Stomach (tissue), 4 donors: Measurements from ENCODE around the gene ECHDC1.

Experiments used
- CTCF ChIP-seq, 7 experiments: fragments of 450-650 bp in 4 of 7; fragments of 200-600 bp in 3 of 7; sonication (generic) in 3 of 7; IDR thresholded peaks; one replicate each; pipeline ENCODE4 v1.5.1; 2016 to 2019; ENCODE audit warnings: antibody characterized with exemption in 7 of 7, control low read depth in 2 of 7, mild to moderate bottlenecking in 1 of 7
- POLR2A ChIP-seq, 4 donors: fragments of 450-650 bp; IDR thresholded peaks; one replicate each; pipeline ENCODE4 v1.6.1; 2016; ENCODE audit warnings: antibody characterized with exemption in 4 of 4, control low read depth in 2 of 4, mild to moderate bottlenecking in 1 of 4, moderate library complexity in 1 of 4
- POLR2AphosphoS5 ChIP-seq, 3 donors: sonication (generic); formaldehyde crosslinking; IDR thresholded peaks; one replicate each; pipeline ENCODE4 v1.6.1; 2016; ENCODE audit warnings: antibody characterized with exemption in 3 of 3

- TF ChIP-seq CTCF (IDR thresholded peaks at IDR 0.05) (no peak), POLR2AphosphoS5 (IDR thresholded peaks at IDR 0.05) (no peak), POLR2A (IDR thresholded peaks at IDR 0.05) (no peak)
Measured at GRCh38 chr6:127273499-127273898, 69.9 kb downstream of the ECHDC1 start.
